HG03060 (cell line): ENCODE results near the gene HES5.
"Not testable (repeated sequence)": the region's sequence is repeated elsewhere in the genome, so short reads cannot be mapped to it uniquely, and the experiment has no call there.

Experiments
- ATAC-seq: cut with Tn5 transposase; IDR thresholded peaks from one replicate; pipeline ENCODE4 v1.9.1; 2021; ENCODE audit warnings: low read depth, moderate number of reproducible peaks; ENCODE audit not compliant: unreplicated experiment

HES5 gene

GRCh38 chr1:2561446-2561845 is 31.4 kb upstream of the HES5 start:
- no peak for ATAC-seq

- no peak for ATAC-seq
Observed at GRCh38 chr1:2560299-2561073, 30.4 kb upstream of the HES5 start.

- no peak for ATAC-seq
Observed at GRCh38 chr1:2559509-2560298, 29.6 kb upstream of the HES5 start.

GRCh38 chr1:2558861-2559260 is 28.8 kb upstream of the HES5 start:
- no peak for ATAC-seq

GRCh38 chr1:2558420-2558819 is 28.4 kb upstream of the HES5 start:
- ATAC-seq = no peak

- no peak for ATAC-seq
Observed at GRCh38 chr1:2557482-2558400, 27.7 kb upstream of the HES5 start.

GRCh38 chr1:2556678-2557481 is 26.8 kb upstream of the HES5 start:
- no peak for ATAC-seq

GRCh38 chr1:2556277-2556677 is 26.2 kb upstream of the HES5 start, which contains the start of gene TNFRSF14:
TSS of gene TNFRSF14 (plus strand) at chr1:2556371. CDS start at chr1:2556665, 294 bp downstream.
- ATAC-seq = no peak

GRCh38 chr1:2555634-2556276 is 25.7 kb upstream of the HES5 start:
- ATAC-seq = no peak

GRCh38 chr1:2554621-2555387 is 24.7 kb upstream of the HES5 start:
- ATAC-seq = no peak

- no peak for ATAC-seq
Observed at GRCh38 chr1:2553871-2554620, 24.0 kb upstream of the HES5 start.

GRCh38 chr1:2553076-2553475 is 23.0 kb upstream of the HES5 start:
- not testable (repeated sequence) for ATAC-seq

- no peak for ATAC-seq
Observed at GRCh38 chr1:2552189-2552588, 22.1 kb upstream of the HES5 start.

GRCh38 chr1:2551544-2551943 is 21.5 kb upstream of the HES5 start:
- not testable (repeated sequence) for ATAC-seq

- not testable (repeated sequence) for ATAC-seq
Observed at GRCh38 chr1:2550309-2550861, 20.3 kb upstream of the HES5 start.

GRCh38 chr1:2549367-2550029 is 19.4 kb upstream of the HES5 start:
- ATAC-seq = not testable (repeated sequence)

- ATAC-seq = no peak
Observed at GRCh38 chr1:2548068-2548589, 18.1 kb upstream of the HES5 start.
